ENCODE data around the gene TAS1R3. TPM values are rescaled to one million over a fixed set of nuclear protein-coding genes. Genes with fewer than 3 reads are reported as not detected.

The TAS1R3 gene
- total RNA-seq, 1 experiment from 2014 or later = 0.48 TPM

GRCh38 chr1:1324084-1324523 is 7.0 kb upstream of the TAS1R3 start:
- DNase-seq (ENCODE audit: low read depth) = no peak

- DNase-seq (ENCODE audit: low read depth) = peak; percentile 86
Observed at GRCh38 chr1:1324524-1325287, 6.4 kb upstream of the TAS1R3 start, which contains the start of the genes CPTP and INTS11. CPTP (plus strand) TSS chr1:1324802; CDS start chr1:1326911, 2,109 bp downstream. INTS11 (minus strand) TSS chr1:1324660; CDS start chr1:1324608, 52 bp downstream.

DNA sequence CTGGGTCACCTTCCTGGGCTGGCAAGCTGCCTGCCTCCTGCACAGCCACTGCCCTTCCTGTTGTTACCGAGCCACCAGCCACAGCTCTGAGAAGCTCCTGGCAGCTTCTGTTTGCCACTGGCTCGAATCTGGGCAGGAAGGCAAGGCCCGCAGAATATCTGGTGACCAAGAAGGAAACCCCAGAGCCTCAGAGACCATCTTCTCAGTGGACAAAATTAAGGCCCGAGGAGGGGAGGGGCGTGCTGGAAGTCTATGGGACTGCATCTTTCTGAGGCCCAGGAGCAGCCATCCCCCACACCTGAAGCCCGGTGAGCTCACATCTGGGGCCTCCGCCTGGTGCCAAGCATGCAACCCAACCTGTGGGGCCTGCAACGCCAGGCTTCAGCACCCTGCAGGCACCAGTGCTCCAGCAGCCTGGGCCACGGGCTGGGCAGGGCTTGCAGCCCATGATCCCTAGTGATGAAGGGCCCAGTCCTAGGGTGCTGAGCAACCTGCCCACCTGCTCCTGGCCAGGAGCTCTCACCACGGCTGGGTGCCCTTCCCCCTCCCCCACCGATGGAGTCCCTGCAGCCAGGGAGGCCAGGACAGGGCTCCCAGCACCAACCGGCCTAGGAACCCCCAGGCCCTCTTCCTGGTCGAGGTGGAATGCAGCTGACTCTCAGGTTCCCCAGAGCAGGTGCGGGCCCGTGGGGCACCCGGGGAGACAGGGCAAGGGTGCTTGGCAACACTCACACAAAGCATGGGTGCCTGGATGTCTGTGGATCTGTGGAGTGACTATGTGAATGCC is 5.6 kb upstream of the TAS1R3 start:
- no peak for DNase-seq (ENCODE audit: low read depth)

DNA sequence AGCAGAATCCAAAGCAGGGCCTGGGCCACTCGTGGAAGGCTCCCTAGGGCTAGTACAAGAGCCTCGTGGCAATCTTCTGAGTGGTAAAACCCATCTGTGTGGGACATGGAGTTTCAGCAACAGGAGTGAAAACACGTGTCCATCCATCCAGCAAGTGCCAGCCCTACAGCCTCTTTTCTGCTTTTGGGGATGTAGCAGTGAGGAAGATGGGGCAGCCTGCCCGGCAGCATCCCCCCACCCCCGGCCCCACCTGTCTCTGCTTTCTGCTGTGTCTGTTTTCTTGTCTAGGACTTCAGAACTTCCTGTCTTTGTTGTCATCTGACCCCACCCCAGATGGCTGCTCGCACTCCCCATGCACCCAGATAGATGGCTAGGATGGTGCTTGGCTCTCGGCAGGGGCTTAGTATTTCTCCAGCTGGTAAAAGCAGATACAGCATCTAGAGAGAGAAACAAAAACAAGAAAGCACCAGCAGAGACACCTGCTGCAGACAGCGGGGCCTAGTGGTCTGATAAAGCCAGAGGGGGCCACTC is 4.9 kb upstream of the TAS1R3 start:
- DNase-seq (ENCODE audit: low read depth) = no peak

GRCh38 chr1:1327291-1327690 is 3.8 kb upstream of the TAS1R3 start:
- DNase-seq (ENCODE audit: low read depth) = no peak

GRCh38 chr1:1328254-1328653 is 2.8 kb upstream of the TAS1R3 start:
- DNase-seq (ENCODE audit: low read depth) = no peak

GRCh38 chr1:1329304-1330210 is 1.5 kb upstream of the TAS1R3 start:
- DNase-seq (ENCODE audit: low read depth) = no peak

DNA sequence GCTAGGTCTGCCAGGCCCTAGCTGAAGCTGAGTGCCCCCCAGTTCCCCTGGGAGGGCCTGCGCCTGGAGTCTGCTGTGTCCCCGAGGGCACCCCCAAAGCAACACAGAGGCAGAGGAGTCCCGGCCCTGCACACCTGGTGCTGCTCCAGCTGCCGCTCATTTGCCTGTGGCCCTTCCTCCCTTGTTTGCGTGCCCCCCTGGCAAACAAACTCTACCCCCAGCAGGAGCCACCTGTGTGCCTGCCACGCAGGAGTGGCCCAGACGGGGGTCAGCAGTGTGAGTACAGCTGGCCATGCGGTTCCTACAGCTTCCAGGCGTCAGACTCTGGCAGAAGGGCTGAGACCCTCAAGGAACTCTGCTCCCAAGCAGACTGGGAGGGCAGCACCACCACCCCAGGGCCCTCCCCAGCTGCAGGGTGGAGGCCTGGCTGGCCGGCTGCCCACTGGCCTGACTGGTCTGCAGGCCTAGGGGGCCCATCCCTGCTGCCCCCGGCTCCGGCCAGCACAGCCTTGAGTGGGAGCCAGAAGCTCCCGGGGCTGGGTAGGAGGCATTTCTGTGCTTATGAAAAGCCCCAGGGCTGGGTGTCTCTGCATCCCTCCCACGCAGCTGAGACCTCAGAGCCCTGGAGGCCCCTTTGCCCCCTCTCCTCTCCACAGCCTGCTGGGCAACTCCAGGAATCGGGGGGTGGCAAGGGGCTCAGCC is 563 bp upstream of the TAS1R3 start:
- no peak for DNase-seq (ENCODE audit: low read depth)

GRCh38 chr1:1332031-1332755 is 1.1 kb downstream of the TAS1R3 start:
- no peak for DNase-seq (ENCODE audit: low read depth)

GRCh38 chr1:1332774-1333480 is 1.8 kb downstream of the TAS1R3 start:
- no peak for DNase-seq (ENCODE audit: low read depth)

- DNase-seq (ENCODE audit: low read depth) = no peak
Observed at GRCh38 chr1:1333551-1334241, 2.6 kb downstream of the TAS1R3 start.

DNA sequence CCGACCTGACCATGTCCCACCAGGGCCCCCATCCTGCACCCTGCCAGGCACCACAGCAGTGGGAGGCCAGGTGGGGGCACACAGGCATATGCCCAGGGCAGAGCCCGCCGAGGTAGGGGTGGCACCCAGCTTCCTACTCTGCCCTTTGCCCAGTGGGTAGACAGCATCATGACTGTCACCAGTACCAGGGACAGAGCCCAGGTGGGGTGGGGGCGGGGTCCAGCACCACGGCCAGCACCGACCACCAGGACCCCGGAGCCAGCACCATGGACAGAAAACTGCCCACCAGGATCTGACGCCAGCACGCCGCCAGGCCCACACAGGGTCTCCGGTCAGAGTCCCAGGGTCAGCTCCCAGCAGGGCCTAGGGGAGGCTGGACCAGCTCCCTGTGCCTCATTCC is 3.8 kb downstream of the TAS1R3 start:
- no peak for DNase-seq (ENCODE audit: low read depth)

- DNase-seq (ENCODE audit: low read depth) = no peak
Observed at GRCh38 chr1:1335283-1335682, 4.2 kb downstream of the TAS1R3 start.

- no peak for DNase-seq (ENCODE audit: low read depth)
Observed at GRCh38 chr1:1335792-1336248, 4.7 kb downstream of the TAS1R3 start.

DNA sequence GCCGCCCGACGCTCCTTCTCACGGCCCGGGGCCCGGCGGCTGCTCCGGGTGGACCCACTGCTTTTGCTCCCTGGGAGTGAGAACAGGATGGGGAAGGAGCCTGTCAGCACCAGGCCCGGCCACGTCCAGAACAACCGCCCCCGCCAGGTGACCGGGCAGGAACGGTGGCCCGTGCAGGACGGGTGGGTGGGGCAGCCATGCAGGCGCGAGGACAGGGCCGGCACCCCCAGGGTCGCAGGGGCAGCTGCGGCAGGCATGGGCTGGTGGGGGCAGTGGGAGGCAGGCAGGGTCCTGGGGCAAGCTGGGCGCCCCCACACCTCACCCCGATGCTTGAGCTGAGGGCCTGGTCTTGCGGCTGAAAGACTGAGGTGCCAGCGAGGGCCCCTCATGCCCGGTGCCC is 5.4 kb downstream of the TAS1R3 start:
- no peak for DNase-seq (ENCODE audit: low read depth)

GRCh38 chr1:1336931-1337792 is 6.1 kb downstream of the TAS1R3 start:
- DNase-seq (ENCODE audit: low read depth) = no peak

DNA sequence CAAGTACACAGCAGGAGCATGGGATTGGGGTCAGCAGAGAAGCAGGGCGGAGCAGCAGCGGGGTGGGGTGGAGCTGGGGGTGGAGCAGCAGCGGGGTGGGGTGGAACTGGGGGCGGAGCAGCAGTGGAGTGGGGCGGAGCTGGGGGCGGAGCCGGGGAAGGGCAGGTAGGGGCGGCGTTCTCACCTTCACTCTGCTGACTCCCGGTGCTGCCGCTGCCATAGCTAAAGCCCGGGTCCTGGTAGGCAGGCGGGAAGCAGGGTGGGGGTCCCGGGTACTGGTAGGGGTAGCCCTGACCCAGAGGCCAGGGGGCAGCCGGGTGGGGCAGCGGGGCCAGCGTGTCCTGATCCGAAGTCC is 6.7 kb downstream of the TAS1R3 start:
- no peak for DNase-seq (ENCODE audit: low read depth)

GRCh38 chr1:1338278-1338677 is 7.2 kb downstream of the TAS1R3 start:
- DNase-seq (ENCODE audit: low read depth) = no peak
